HEK293 (cell line): ENCODE data around the gene THBS2.

Experiments
- CTCF ChIA-PET: fragments of 350-600 bp; formaldehyde crosslinking; extraction: SDS; loops from one replicate; lab custom pipeline; 2021; ENCODE audit warnings: antibody characterized with exemption; lab: Yijun Ruan, JAX
- POLR2A ChIA-PET: fragments of 300-600 bp; formaldehyde crosslinking; extraction: SDS; loops from one replicate; lab custom pipeline; 2020; ENCODE audit warnings: antibody characterized with exemption, inconsistent platforms; lab: Yijun Ruan, JAX
- H3K27ac ChIP-seq: fragments of 200-500 bp; sonication (Bioruptor generic); 2 replicates; pipeline ENCODE4 v1.5.1; 2014; ENCODE audit warnings: low read depth, low read length, control low read depth, inconsistent platforms; ENCODE audit errors: extremely low read depth
- H3K36me3 ChIP-seq, 2 experiments: fragments of 200-500 bp in 1 of 2; sonication (Bioruptor generic) in 1 of 2; 1 replicate in 1 of 2; 2 replicates in 1 of 2; pipeline ENCODE4 v1.5.1; 2014 to 2017; ENCODE audit warnings: inconsistent platforms in 2 of 2, low read length in 2 of 2; ENCODE audit not compliant: control insufficient read depth in 2 of 2, insufficient read depth in 1 of 2
- H3K4me1 ChIP-seq: fragments of 200-500 bp; sonication (Bioruptor generic); 2 replicates; pipeline ENCODE4 v1.5.1; 2014; ENCODE audit warnings: mild to moderate bottlenecking, low read length, inconsistent platforms; ENCODE audit not compliant: control insufficient read depth, insufficient read depth
- H3K4me3 ChIP-seq: 2 replicates; pipeline ENCODE4 v1.5.1; 2011; ENCODE audit warnings: low read depth, mild to moderate bottlenecking, control low read depth, low read length, moderate library complexity
- H3K9me3 ChIP-seq: fragments of 200-500 bp; sonication (Bioruptor generic); 2 replicates; pipeline ENCODE4 v1.5.1; 2014; ENCODE audit warnings: low read depth, low read length, inconsistent platforms; ENCODE audit not compliant: control insufficient read depth, insufficient read depth
- BCL11B ChIP-seq: fragments of 450-650 bp; formaldehyde crosslinking; IDR thresholded peaks from 2 replicates; pipeline ENCODE4 v1.5.1; 2016; ENCODE audit warnings: low read depth, missing biosample characterization, missing genetic modification characterization
- HOXD13 ChIP-seq: sonication (generic); formaldehyde crosslinking; IDR thresholded peaks from 2 replicates; pipeline ENCODE4 v1.8.0; 2022; ENCODE audit warnings: missing genetic modification reagents, borderline replicate concordance
- PRDM2 ChIP-seq: fragments of 450-650 bp; formaldehyde crosslinking; IDR thresholded peaks from 2 replicates; pipeline ENCODE4 v1.5.1; 2016; ENCODE audit warnings: missing biosample characterization, missing genetic modification characterization, borderline replicate concordance
- SCRT1 ChIP-seq: fragments of 450-650 bp; formaldehyde crosslinking; IDR thresholded peaks from 2 replicates; pipeline ENCODE4 v1.5.1; 2016; ENCODE audit warnings: missing biosample characterization, missing genetic modification characterization, borderline replicate concordance
- ZBTB7A ChIP-seq: fragments of 450-650 bp; formaldehyde crosslinking; IDR thresholded peaks from 2 replicates; pipeline ENCODE4 v1.5.1; 2016; ENCODE audit warnings: low read depth, missing biosample characterization, missing genetic modification characterization
- ZNF121 ChIP-seq: fragments of 450-650 bp; formaldehyde crosslinking; IDR thresholded peaks from 2 replicates; pipeline ENCODE4 v1.5.1; 2016; ENCODE audit warnings: missing biosample characterization, missing genetic modification characterization
- ZNF138 ChIP-seq: fragments of 450-650 bp; formaldehyde crosslinking; IDR thresholded peaks from 2 replicates; pipeline ENCODE4 v1.5.1; 2016; ENCODE audit warnings: missing biosample characterization, missing genetic modification characterization, borderline replicate concordance
- ZNF16 ChIP-seq: fragments of 450-650 bp; formaldehyde crosslinking; IDR thresholded peaks from 2 replicates; pipeline ENCODE4 v1.5.1; 2016; ENCODE audit warnings: low read depth, missing biosample characterization, missing genetic modification characterization
- ZNF174 ChIP-seq: fragments of 450-650 bp; formaldehyde crosslinking; IDR thresholded peaks from 2 replicates; pipeline ENCODE4 v1.5.0; 2017; ENCODE audit warnings: missing biosample characterization, mild to moderate bottlenecking, missing genetic modification characterization
- ZNF175 ChIP-seq: fragments of 450-650 bp; formaldehyde crosslinking; IDR thresholded peaks from 2 replicates; pipeline ENCODE4 v1.5.1; 2016; ENCODE audit warnings: missing biosample characterization, missing genetic modification characterization
- ZNF266 ChIP-seq: fragments of 450-650 bp; formaldehyde crosslinking; IDR thresholded peaks from 2 replicates; pipeline ENCODE4 v1.5.1; 2016; ENCODE audit warnings: missing biosample characterization, missing genetic modification characterization, low read depth
- ZNF416 ChIP-seq: fragments of 450-650 bp; formaldehyde crosslinking; IDR thresholded peaks from 2 replicates; pipeline ENCODE4 v1.5.1; 2016; ENCODE audit warnings: missing biosample characterization, missing genetic modification characterization
- ZNF473 ChIP-seq: fragments of 450-650 bp; formaldehyde crosslinking; IDR thresholded peaks from 2 replicates; pipeline ENCODE4 v1.5.1; 2017; ENCODE audit warnings: missing biosample characterization, missing genetic modification characterization
- ZNF48 ChIP-seq: fragments of 450-650 bp; formaldehyde crosslinking; IDR thresholded peaks from 2 replicates; pipeline ENCODE4 v1.5.1; 2016; ENCODE audit warnings: missing biosample characterization, missing genetic modification characterization
- ZNF654 ChIP-seq: fragments of 450-650 bp; formaldehyde crosslinking; IDR thresholded peaks from 2 replicates; pipeline ENCODE4 v1.5.1; 2016; ENCODE audit warnings: low read depth, missing biosample characterization, missing genetic modification characterization
- ZNF785 ChIP-seq: fragments of 450-650 bp; formaldehyde crosslinking; IDR thresholded peaks from 2 replicates; pipeline ENCODE4 v1.5.1; 2016; ENCODE audit warnings: missing biosample characterization, missing genetic modification characterization
- TF ChIP-seq, protein P1 (sequence below): fragments of 450-650 bp; formaldehyde crosslinking; IDR thresholded peaks from 2 replicates; pipeline ENCODE4 v1.5.1; 2016; ENCODE audit warnings: missing biosample characterization, missing genetic modification characterization
- TF ChIP-seq, protein P2 (sequence below): IDR thresholded peaks from 2 replicates; pipeline ENCODE4 v1.6.1; 2011; ENCODE audit warnings: mild to moderate bottlenecking, low read depth, low read length, borderline replicate concordance

Gene THBS2

GRCh38 chr6:169172946-169173345, 80.7 kb downstream of the THBS2 start:
- H3K9me3 ChIP-seq, result no peaks in the 10 kb centered on the region
- ChIA-PET POLR2A (no interaction called here), CTCF (no interaction called here)
- H3K4me3 ChIP-seq, result no peak overlapping the region
- no peak overlapping the region for H3K27ac ChIP-seq
- H3K4me1 ChIP-seq, result no peaks in the 10 kb centered on the region
- H3K36me3 ChIP-seq, result no peaks in the 10 kb centered on the region
- TF ChIP-seq ZNF16 (tag by site-specific recombination) (no peak), PRDM2 (tag by site-specific recombination) (no peak), ZNF473 (no peak), BCL11B (tag by site-specific recombination) (no peak), ZNF175 (tag by site-specific recombination) (no peak), ZNF416 (tag by site-specific recombination) (no peak), ZNF266 (tag by site-specific recombination) (no peak), ZNF121 (tag by site-specific recombination) (no peak), ZNF138 (tag by site-specific recombination) (no peak), SCRT1 (tag by site-specific recombination) (no peak), ZNF654 (tag by site-specific recombination) (no peak), ZNF174 (tag by site-specific recombination) (no peak), ZNF785 (tag by site-specific recombination) (no peak), ZBTB7A (no peak), HOXD13 (no peak), ZNF48 (tag by site-specific recombination) (no peak)
- TF ChIP-seq, protein P1, sequence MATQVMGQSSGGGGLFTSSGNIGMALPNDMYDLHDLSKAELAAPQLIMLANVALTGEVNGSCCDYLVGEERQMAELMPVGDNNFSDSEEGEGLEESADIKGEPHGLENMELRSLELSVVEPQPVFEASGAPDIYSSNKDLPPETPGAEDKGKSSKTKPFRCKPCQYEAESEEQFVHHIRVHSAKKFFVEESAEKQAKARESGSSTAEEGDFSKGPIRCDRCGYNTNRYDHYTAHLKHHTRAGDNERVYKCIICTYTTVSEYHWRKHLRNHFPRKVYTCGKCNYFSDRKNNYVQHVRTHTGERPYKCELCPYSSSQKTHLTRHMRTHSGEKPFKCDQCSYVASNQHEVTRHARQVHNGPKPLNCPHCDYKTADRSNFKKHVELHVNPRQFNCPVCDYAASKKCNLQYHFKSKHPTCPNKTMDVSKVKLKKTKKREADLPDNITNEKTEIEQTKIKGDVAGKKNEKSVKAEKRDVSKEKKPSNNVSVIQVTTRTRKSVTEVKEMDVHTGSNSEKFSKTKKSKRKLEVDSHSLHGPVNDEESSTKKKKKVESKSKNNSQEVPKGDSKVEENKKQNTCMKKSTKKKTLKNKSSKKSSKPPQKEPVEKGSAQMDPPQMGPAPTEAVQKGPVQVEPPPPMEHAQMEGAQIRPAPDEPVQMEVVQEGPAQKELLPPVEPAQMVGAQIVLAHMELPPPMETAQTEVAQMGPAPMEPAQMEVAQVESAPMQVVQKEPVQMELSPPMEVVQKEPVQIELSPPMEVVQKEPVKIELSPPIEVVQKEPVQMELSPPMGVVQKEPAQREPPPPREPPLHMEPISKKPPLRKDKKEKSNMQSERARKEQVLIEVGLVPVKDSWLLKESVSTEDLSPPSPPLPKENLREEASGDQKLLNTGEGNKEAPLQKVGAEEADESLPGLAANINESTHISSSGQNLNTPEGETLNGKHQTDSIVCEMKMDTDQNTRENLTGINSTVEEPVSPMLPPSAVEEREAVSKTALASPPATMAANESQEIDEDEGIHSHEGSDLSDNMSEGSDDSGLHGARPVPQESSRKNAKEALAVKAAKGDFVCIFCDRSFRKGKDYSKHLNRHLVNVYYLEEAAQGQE (tag by site-specific recombination), result no peak
- TF ChIP-seq, protein P2, sequence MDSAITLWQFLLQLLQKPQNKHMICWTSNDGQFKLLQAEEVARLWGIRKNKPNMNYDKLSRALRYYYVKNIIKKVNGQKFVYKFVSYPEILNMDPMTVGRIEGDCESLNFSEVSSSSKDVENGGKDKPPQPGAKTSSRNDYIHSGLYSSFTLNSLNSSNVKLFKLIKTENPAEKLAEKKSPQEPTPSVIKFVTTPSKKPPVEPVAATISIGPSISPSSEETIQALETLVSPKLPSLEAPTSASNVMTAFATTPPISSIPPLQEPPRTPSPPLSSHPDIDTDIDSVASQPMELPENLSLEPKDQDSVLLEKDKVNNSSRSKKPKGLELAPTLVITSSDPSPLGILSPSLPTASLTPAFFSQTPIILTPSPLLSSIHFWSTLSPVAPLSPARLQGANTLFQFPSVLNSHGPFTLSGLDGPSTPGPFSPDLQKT, result no peak
